B cell (primary cell): ENCODE results near the gene ADCK2.
"Not testable (repeated sequence)": the region's sequence is repeated elsewhere in the genome, so short reads cannot be mapped to it uniquely, and the experiment has no call there.

Experiments
- EZH2 ChIP-seq: IDR thresholded peaks from 2 replicates; pipeline ENCODE4 v1.6.1; 2012; ENCODE audit warnings: borderline replicate concordance, low read depth, mild to moderate bottlenecking, moderate library complexity, low read length; ENCODE audit not compliant: insufficient read depth, poor library complexity, severe bottlenecking
- TF ChIP-seq, protein P1 (sequence below): fragments of 200-600 bp; IDR thresholded peaks from one replicate; pipeline ENCODE4 v1.8.0; 2022; ENCODE audit warnings: antibody characterized with exemption, mild to moderate bottlenecking

DNA sequence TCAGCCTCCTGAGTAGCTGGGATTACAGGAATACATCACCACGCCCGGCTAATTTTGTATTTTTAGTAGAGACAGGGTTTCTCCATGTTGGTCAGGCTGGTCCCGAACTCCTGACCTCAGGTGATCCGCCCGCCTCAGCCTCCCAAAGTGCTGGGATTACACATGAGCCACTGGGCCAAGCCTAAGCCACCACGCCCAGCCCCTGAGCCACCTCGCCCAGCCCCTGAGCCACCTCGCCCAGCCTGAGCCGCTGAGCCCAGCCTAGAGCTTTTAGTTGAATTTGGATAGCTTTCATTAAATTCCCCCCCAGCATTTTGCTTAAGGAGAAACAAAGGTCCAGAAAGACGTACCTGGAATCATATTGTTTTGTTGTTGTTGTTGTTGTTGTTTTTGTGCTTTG lies 2.9 kb upstream of the ADCK2 start:
- TF ChIP-seq, protein P1, sequence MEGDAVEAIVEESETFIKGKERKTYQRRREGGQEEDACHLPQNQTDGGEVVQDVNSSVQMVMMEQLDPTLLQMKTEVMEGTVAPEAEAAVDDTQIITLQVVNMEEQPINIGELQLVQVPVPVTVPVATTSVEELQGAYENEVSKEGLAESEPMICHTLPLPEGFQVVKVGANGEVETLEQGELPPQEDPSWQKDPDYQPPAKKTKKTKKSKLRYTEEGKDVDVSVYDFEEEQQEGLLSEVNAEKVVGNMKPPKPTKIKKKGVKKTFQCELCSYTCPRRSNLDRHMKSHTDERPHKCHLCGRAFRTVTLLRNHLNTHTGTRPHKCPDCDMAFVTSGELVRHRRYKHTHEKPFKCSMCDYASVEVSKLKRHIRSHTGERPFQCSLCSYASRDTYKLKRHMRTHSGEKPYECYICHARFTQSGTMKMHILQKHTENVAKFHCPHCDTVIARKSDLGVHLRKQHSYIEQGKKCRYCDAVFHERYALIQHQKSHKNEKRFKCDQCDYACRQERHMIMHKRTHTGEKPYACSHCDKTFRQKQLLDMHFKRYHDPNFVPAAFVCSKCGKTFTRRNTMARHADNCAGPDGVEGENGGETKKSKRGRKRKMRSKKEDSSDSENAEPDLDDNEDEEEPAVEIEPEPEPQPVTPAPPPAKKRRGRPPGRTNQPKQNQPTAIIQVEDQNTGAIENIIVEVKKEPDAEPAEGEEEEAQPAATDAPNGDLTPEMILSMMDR, result not testable (repeated sequence)
- not testable (repeated sequence) for TF ChIP-seq EZH2
